Subcutaneous adipose tissue (tissue), 4 donors: Measurements from ENCODE around the gene LRFN4. TPM values are rescaled to one million over a fixed set of nuclear protein-coding genes. Genes with fewer than 3 reads are reported as not detected.

ENCODE experiments used
- total RNA-seq, 4 donors: library from RNA; depleted of rRNA; stranded (reverse); fragments of >200 nt; gene quantifications; one replicate each; pipeline ENCODE4 v1.1.0, GENCODE V29; 2016
- TF ChIP-seq, protein P1 (sequence below): fragments of 450-650 bp; IDR thresholded peaks from one replicate; pipeline ENCODE4 v1.5.1; 2016; ENCODE audit warnings: low read depth, mild to moderate bottlenecking, control low read depth, antibody characterized with exemption, moderate library complexity

Gene LRFN4
- total RNA-seq, 4 donors from 2014 or later = 6.8 to 21.5 (median 9.8) TPM

DNA sequence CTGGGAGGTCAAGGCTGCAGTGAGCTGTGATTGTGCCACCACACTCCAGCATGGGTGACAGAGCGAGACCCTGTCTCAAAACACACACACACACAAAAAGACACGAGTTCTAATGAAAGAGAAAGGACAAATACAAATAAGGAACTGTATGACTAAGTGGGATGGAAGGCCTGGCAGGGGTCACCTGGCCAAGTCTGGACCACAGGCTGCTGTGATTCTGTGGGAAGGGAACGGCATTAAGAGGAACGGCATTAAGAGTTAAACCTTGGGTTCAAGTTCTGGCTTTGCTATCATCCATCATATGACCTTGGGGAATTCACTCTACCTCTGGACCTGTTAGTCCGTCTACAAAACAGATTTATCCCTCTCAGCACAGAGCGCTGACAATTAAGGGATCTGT lies 47.7 kb downstream of the LRFN4 start:
- TF ChIP-seq, protein P1, sequence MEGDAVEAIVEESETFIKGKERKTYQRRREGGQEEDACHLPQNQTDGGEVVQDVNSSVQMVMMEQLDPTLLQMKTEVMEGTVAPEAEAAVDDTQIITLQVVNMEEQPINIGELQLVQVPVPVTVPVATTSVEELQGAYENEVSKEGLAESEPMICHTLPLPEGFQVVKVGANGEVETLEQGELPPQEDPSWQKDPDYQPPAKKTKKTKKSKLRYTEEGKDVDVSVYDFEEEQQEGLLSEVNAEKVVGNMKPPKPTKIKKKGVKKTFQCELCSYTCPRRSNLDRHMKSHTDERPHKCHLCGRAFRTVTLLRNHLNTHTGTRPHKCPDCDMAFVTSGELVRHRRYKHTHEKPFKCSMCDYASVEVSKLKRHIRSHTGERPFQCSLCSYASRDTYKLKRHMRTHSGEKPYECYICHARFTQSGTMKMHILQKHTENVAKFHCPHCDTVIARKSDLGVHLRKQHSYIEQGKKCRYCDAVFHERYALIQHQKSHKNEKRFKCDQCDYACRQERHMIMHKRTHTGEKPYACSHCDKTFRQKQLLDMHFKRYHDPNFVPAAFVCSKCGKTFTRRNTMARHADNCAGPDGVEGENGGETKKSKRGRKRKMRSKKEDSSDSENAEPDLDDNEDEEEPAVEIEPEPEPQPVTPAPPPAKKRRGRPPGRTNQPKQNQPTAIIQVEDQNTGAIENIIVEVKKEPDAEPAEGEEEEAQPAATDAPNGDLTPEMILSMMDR = no peak

DNA sequence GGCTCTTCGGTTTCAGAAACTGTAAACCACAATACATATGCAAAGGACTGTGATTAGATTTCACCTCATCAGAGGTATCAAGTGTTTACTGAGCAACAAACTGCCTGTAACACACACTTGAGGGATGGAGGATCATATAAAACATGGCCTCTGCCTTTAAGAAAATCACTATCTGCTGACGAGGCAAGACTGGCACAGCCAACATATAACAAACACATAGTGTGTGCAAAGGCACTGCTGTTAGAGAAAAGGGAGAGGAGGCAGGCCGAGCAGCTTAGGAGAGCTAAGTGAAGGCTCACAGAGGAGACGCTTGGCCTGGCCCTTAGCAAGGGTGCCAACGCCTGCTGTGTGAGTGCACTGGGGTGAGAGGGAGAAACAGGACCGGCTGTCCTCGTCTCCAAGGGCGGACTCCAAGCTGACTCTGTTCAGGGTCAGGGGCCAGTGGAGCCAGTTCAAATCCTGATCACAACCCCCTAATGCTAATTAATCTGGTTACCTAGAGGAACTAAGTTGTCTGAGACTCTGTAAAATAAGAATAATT lies 48.2 kb downstream of the LRFN4 start:
- TF ChIP-seq, protein P1 = no peak

DNA sequence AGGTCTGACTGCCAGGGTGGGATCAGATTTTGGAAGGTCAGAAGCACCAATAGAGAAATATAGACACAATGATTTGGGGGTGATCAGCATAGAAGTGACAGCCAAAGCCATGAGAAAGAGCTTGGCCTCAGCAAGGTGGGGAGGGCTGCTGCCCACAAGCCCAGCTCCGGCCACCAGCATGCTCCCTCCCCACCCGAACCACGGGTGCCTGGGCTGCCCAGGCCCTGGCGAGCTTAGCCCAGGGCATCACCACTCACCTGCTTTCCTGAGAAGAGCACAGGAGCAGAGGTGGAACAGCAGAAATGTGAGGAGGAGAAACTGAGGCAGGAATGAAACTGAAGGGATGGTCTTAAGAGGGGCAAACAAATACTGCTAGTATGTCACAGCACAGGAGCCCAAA lies 48.8 kb downstream of the LRFN4 start:
- TF ChIP-seq, protein P1 = no peak

DNA sequence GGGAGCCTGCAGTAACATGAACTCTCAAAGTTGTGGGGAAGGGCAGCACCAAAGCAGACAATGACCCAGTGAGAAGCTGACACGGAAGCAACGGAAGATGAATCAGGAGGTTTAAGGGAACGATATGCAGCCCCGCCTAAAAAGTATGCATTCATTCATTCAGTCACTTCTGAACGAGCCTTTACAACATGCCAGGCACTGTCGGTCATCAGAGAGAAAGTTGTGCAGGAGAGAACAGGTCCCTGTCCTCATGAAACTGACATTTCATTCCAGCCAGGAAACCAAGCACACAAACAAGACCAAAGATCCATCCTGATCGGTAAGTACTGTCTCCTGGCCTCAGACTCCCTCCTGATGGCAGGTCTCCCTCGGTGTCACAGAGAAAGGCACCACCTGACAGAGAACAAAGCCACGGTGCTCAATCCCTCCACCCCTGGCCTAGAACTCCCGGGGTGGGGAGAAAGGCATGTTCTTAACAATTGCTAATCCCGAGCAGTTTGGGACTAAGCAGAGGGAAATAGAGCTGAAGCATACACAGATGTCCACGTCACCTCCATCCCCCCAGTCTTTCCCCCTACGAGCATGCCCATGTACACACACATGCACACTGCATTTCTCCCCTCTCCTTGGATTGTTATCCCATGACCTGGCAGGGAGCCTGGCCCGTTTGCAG lies 49.3 kb downstream of the LRFN4 start:
- TF ChIP-seq, protein P1 = no peak

DNA sequence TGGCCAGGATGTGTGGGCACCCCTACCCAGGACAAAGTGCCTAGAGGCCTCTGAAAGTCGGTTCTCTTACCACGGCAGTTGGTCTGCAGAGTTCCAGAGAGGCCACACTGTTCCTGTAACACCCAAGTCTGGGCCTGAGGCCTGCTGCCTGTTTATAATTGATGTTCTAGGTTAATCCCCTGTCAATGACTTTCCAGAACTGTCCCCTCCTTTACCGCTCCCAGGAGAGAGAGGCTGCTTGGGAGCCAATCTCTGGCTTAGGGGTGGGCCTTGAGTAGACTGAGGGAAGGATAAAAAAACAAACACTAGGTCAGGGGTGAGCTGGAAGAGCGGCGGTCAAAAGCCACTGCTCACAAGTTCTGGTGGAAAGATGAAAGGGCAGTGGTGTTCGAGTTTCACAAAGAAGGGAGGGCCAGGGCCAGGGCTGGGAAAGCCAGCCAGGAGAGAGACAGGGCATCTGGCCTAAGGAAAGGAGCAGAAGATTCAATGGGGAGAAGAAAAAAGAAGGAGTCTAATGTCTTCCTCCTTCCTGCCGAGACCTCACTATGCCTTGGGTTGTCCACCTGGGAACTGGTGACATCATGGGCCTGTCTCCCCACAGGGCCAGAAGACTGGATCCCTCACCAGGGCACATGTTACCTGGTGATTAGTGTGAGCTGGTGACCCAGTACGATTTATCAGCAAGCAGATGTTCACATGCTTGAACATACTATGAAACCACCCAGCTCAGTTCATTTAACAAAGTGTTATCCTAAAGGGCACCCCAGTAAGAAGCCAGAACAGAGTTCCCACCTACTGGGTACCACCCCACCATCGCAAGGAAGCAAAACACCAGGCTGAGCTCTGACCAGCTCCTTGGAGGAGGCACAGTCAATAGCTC lies 51.1 kb downstream of the LRFN4 start:
- TF ChIP-seq, protein P1 = no peak

DNA sequence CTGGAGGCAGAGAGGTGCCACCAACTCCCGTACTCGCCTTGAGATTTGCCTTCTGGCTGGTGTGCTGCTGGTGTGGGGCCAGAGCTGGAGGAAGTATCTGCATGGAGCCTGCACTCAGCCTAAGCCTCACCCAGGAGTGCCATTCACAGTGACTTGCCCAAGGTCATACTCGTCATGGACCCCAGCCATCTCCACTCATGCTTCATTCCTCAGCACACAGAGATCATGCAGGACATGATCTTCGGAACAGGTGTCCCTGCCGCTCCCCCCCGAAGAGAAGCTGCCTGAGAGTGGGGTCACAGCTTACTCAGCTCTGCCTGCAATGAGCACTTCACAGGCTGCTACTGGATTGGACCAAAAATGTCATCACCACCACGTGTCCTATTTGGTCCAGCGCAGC lies 52.3 kb downstream of the LRFN4 start:
- TF ChIP-seq, protein P1 = no peak

DNA sequence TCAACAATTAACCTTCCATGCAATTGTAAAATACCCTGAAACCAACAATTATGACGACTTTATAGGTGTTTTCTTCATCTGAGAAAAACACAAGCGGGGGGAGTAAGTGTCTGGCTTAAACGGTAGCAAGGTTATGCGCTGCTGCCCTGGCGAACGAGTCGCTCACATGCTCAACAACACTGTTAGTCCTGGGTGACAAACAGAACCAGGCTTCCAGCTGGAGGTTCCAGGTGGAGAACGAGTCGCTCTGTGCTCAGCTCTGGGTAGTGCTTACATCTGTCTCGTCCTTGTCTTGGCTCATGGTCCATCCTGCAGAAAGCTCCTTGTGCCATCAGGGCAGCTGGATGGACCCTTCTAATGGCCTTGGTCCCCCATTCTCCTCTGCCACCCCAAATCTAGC lies 53.2 kb downstream of the LRFN4 start:
- TF ChIP-seq, protein P1 = no peak
